Activated naive CD8-positive, alpha-beta T cell (primary cell): ENCODE data around the gene USP17L11.
"Not testable (repeated sequence)": the region's sequence is repeated elsewhere in the genome, so short reads cannot be mapped to it uniquely, and the experiment has no call there.

ENCODE experiments used
- H3K27ac Mint-ChIP-seq: one replicate; pipeline ENCODE4 v1.8.0; 2021; ENCODE audit warnings: mixed read lengths
- H3K27me3 Mint-ChIP-seq: one replicate; pipeline ENCODE4 v1.8.0; 2021; ENCODE audit warnings: mixed read lengths
- H3K36me3 Mint-ChIP-seq: one replicate; pipeline ENCODE4 v1.8.0; 2021; ENCODE audit warnings: mixed read lengths
- H3K4me1 Mint-ChIP-seq: one replicate; pipeline ENCODE4 v1.8.0; 2021; ENCODE audit warnings: low read depth, mixed read lengths
- H3K4me3 Mint-ChIP-seq: one replicate; pipeline ENCODE4 v1.8.0; 2021; ENCODE audit warnings: mild to moderate bottlenecking, mixed read lengths
- H3K9me3 Mint-ChIP-seq: one replicate; pipeline ENCODE4 v1.8.0; 2021; ENCODE audit warnings: low read depth, mixed read lengths

Gene USP17L11

GRCh38 chr4:9215105-9215504, at the start of gene USP17L11:
TSS of gene USP17L11 (plus strand) at chr4:9215405. CDS start at chr4:9215405, 0 bp downstream.
- H3K4me3 Mint-ChIP-seq, H3K27ac Mint-ChIP-seq, H3K36me3 Mint-ChIP-seq, H3K9me3 Mint-ChIP-seq, H3K4me1 Mint-ChIP-seq, H3K27me3 Mint-ChIP-seq: not testable (repeated sequence)

- H3K4me3 Mint-ChIP-seq, H3K4me1 Mint-ChIP-seq, H3K27ac Mint-ChIP-seq, H3K36me3 Mint-ChIP-seq, H3K9me3 Mint-ChIP-seq, H3K27me3 Mint-ChIP-seq: not testable (repeated sequence)
Observed at GRCh38 chr4:9165990-9166389, 49.2 kb upstream of the USP17L11 start.

- not testable (repeated sequence) for H3K36me3 Mint-ChIP-seq, H3K27ac Mint-ChIP-seq, H3K9me3 Mint-ChIP-seq, H3K27me3 Mint-ChIP-seq, H3K4me1 Mint-ChIP-seq, H3K4me3 Mint-ChIP-seq
Observed at GRCh38 chr4:9169791-9170459, 45.3 kb upstream of the USP17L11 start, which contains the start of gene FAM90A26. TSS of gene FAM90A26 (plus strand) at chr4:9170409. CDS start at chr4:9173173, 2,764 bp downstream.

- H3K4me1 Mint-ChIP-seq, H3K9me3 Mint-ChIP-seq, H3K4me3 Mint-ChIP-seq, H3K36me3 Mint-ChIP-seq, H3K27me3 Mint-ChIP-seq, H3K27ac Mint-ChIP-seq: not testable (repeated sequence)
Observed at GRCh38 chr4:9210357-9210756, 4.8 kb upstream of the USP17L11 start, which contains the start of gene USP17L10. TSS of gene USP17L10 (plus strand) at chr4:9210657. CDS start at chr4:9210657, 0 bp downstream.

- H3K27me3 Mint-ChIP-seq, H3K27ac Mint-ChIP-seq, H3K36me3 Mint-ChIP-seq, H3K4me3 Mint-ChIP-seq, H3K4me1 Mint-ChIP-seq, H3K9me3 Mint-ChIP-seq: not testable (repeated sequence)
Observed at GRCh38 chr4:9214701-9215100, 504 bp upstream of the USP17L11 start.

GRCh38 chr4:9219852-9220251, 4.6 kb downstream of the USP17L11 start, which contains the start of gene USP17L12:
TSS of gene USP17L12 (plus strand) at chr4:9220152. CDS start at chr4:9220152, 0 bp downstream.
- not testable (repeated sequence) for H3K9me3 Mint-ChIP-seq, H3K27ac Mint-ChIP-seq, H3K4me1 Mint-ChIP-seq, H3K27me3 Mint-ChIP-seq, H3K36me3 Mint-ChIP-seq, H3K4me3 Mint-ChIP-seq

- not testable (repeated sequence) for H3K27ac Mint-ChIP-seq
Observed at GRCh38 chr4:9224596-9224995, 9.4 kb downstream of the USP17L11 start, which contains the start of gene USP17L13. TSS of gene USP17L13 (plus strand) at chr4:9224896. CDS start at chr4:9224896, 0 bp downstream.

GRCh38 chr4:9230249-9230648, 15.0 kb downstream of the USP17L11 start:
- not testable (repeated sequence) for H3K27me3 Mint-ChIP-seq, H3K27ac Mint-ChIP-seq, H3K4me1 Mint-ChIP-seq, H3K36me3 Mint-ChIP-seq, H3K9me3 Mint-ChIP-seq, H3K4me3 Mint-ChIP-seq

More at GRCh38 chr4:9224596-9224995, 9.4 kb downstream of the USP17L11 start, which contains the start of gene USP17L13:
- not testable (repeated sequence) for H3K4me3 Mint-ChIP-seq, H3K4me1 Mint-ChIP-seq, H3K36me3 Mint-ChIP-seq, H3K9me3 Mint-ChIP-seq, H3K27me3 Mint-ChIP-seq

GRCh38 chr4:9234085-9234484, 18.9 kb downstream of the USP17L11 start, which contains the start of gene USP17L15:
TSS of gene USP17L15 (plus strand) at chr4:9234385. CDS start at chr4:9234385, 0 bp downstream.
- not testable (repeated sequence) for H3K27me3 Mint-ChIP-seq, H3K27ac Mint-ChIP-seq, H3K4me1 Mint-ChIP-seq, H3K36me3 Mint-ChIP-seq, H3K9me3 Mint-ChIP-seq, H3K4me3 Mint-ChIP-seq

GRCh38 chr4:9238461-9238860, 23.3 kb downstream of the USP17L11 start:
- H3K27ac Mint-ChIP-seq, H3K36me3 Mint-ChIP-seq, H3K27me3 Mint-ChIP-seq, H3K9me3 Mint-ChIP-seq, H3K4me3 Mint-ChIP-seq, H3K4me1 Mint-ChIP-seq: not testable (repeated sequence)

GRCh38 chr4:9243579-9243978, 28.4 kb downstream of the USP17L11 start, which contains the start of gene USP17L17:
TSS of gene USP17L17 (plus strand) at chr4:9243879. CDS start at chr4:9243879, 0 bp downstream.
- H3K36me3 Mint-ChIP-seq, H3K27me3 Mint-ChIP-seq, H3K9me3 Mint-ChIP-seq, H3K27ac Mint-ChIP-seq, H3K4me1 Mint-ChIP-seq, H3K4me3 Mint-ChIP-seq: not testable (repeated sequence)

GRCh38 chr4:9247953-9248680, 32.9 kb downstream of the USP17L11 start, which contains the start of gene USP17L18:
TSS of gene USP17L18 (plus strand) at chr4:9248630. CDS start at chr4:9248630, 0 bp downstream.
- H3K36me3 Mint-ChIP-seq, H3K27ac Mint-ChIP-seq, H3K4me3 Mint-ChIP-seq, H3K9me3 Mint-ChIP-seq, H3K4me1 Mint-ChIP-seq, H3K27me3 Mint-ChIP-seq: not testable (repeated sequence)

- not testable (repeated sequence) for H3K27me3 Mint-ChIP-seq, H3K4me3 Mint-ChIP-seq, H3K9me3 Mint-ChIP-seq, H3K27ac Mint-ChIP-seq, H3K4me1 Mint-ChIP-seq, H3K36me3 Mint-ChIP-seq
Observed at GRCh38 chr4:9253078-9253477, 37.9 kb downstream of the USP17L11 start, which contains the start of gene USP17L19. TSS of gene USP17L19 (plus strand) at chr4:9253378. CDS start at chr4:9253378, 0 bp downstream.

GRCh38 chr4:9257824-9258223, 42.6 kb downstream of the USP17L11 start, which contains the start of gene USP17L20:
TSS of gene USP17L20 (plus strand) at chr4:9258124. CDS start at chr4:9258124, 0 bp downstream.
- H3K36me3 Mint-ChIP-seq, H3K27ac Mint-ChIP-seq, H3K4me3 Mint-ChIP-seq, H3K4me1 Mint-ChIP-seq, H3K27me3 Mint-ChIP-seq, H3K9me3 Mint-ChIP-seq: not testable (repeated sequence)

- H3K36me3 Mint-ChIP-seq, H3K4me1 Mint-ChIP-seq, H3K27ac Mint-ChIP-seq, H3K9me3 Mint-ChIP-seq, H3K4me3 Mint-ChIP-seq, H3K27me3 Mint-ChIP-seq: not testable (repeated sequence)
Observed at GRCh38 chr4:9262572-9262971, 47.4 kb downstream of the USP17L11 start, which contains the start of gene USP17L21. TSS of gene USP17L21 (plus strand) at chr4:9262872. CDS start at chr4:9262872, 0 bp downstream.
